Measurements from ENCODE around the gene TIGIT.
"Not testable (repeated sequence)": the region's sequence is repeated elsewhere in the genome, so short reads cannot be mapped to it uniquely, and the experiment has no call there.

TIGIT gene

GRCh38 chr3:114293838-114294535 is at the start of gene TIGIT:
Gene TIGIT, plus strand, starts transcription at chr3:114294028. Its CDS starts 34 bp downstream, at chr3:114294062.
- in situ Hi-C loops (cut with MboI; ENCODE audit: low sequenced_read_pairs): no loop called here

GRCh38 chr3:114252954-114253353 is 40.9 kb upstream of the TIGIT start:
- in situ Hi-C loops (cut with MboI; ENCODE audit: low sequenced_read_pairs): no loop called here

GRCh38 chr3:114253505-114253904 is 40.3 kb upstream of the TIGIT start:
- in situ Hi-C loops (cut with MboI; ENCODE audit: low sequenced_read_pairs): no loop called here

GRCh38 chr3:114259566-114259965 is 34.3 kb upstream of the TIGIT start:
- in situ Hi-C loops (cut with MboI; ENCODE audit: low sequenced_read_pairs): no loop called here

- in situ Hi-C loops (cut with MboI; ENCODE audit: low sequenced_read_pairs): no loop called here
Observed at GRCh38 chr3:114260152-114260551, 33.7 kb upstream of the TIGIT start.

GRCh38 chr3:114270019-114270418 is 23.8 kb upstream of the TIGIT start:
- in situ Hi-C loops (cut with MboI; ENCODE audit: low sequenced_read_pairs): no loop called here

DNA sequence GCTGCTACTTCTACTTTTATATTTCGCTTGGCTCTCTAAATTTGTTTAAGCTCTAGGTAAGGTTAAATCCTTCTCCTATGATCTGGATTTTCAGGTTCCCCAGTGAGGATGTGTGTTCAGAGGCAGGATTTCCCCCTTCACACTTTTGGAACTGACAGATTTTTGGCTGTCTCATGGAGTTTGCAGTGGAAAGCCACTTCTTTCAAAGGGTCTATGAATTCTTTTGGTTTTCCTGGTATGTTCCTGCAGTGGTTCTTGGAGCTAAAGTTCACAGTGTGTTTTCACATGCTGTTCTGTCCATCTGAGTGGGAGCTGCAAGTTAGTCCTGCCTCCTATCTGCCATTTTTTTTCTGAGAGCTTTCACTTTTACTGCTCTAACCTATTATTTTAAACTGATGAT is 21.6 kb upstream of the TIGIT start:
- in situ Hi-C loops (cut with MboI; ENCODE audit: low sequenced_read_pairs): no loop called here

DNA sequence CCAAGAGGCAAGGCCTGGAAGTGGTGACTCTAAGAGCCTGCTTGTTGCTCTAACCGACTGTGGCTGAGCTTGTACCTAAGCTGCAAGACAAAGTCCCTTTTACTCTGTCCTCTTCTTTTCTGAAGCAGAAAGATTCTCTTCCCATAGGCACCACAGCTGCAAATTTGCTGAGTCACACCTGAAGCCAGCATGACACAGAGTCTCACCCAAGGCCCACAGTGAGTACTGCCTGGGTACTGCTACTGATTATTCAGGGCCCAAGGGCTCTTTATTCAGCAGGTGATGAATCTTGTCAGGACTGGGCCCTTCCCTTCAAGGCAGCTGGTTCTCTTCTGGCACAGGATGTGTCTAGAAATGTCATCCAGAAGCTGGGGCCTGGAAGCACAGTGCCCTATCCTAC is 18.9 kb upstream of the TIGIT start:
- in situ Hi-C loops (cut with MboI; ENCODE audit: low sequenced_read_pairs): no loop called here

DNA sequence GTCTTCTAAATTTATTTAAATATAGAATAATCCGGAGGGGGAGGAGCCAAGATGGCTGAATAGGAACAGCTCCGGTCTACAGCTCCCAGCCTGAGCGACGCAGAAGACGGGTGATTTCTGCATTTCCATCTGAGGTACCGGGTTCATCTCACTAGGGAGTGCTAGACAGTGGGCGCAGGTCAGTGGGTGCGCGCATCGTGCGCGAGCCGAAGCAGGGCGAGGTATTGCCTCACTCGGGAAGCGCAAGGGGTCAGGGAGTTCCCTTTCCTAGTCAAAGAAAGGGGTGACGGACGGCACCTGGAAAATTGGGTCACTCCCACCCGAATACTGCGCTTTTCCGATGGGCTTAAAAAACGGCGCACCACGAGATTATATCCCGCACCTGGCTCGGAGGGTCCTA is 17.0 kb upstream of the TIGIT start:
- in situ Hi-C loops (cut with MboI; ENCODE audit: low sequenced_read_pairs): not testable (repeated sequence)

DNA sequence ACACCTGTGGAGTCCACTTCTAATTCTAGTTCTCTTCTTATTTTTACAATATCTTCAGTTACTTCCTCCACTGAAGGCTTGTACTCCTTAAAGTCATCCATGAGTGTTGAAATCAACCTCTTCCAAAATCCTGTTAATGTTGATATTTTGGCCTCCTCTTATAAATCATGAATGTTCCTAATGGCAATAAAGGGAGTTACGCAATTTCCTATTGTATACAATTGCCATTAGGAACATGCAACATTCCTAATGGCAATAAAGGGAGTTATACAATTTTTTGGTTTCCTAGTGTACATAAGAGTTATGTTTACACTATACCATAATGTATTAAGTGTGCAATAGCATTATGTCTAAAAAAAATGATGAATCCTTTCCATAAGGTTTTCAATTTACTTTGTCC is 9.2 kb upstream of the TIGIT start:
- in situ Hi-C loops (cut with MboI; ENCODE audit: low sequenced_read_pairs): no loop called here

DNA sequence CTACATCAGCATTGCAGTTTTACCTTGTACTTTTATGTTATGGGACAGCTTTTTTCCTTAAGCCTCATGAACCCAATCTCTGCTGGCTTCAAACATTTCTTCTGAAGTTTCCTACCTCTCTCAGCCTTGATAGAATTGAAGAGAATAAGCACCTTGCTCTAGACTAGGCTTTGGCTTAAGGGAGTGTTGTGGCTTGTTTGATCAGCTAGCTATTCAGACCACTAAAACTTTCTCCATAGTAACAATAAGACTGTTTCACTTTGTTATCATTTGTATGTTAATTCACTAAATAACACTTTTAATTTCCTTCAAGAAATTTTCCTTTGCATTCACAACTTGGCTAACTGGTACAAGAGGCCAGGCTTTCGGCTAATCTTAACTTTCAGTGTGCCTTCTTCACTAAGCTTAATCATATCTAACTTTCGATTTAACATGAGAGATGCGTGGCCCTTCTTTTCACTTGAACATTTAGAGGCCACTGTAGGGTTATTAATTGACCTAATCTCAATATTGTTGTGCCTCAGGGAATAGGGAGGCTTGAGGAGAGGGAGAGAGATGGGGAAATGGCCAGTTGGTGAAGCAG is 8.1 kb upstream of the TIGIT start:
- in situ Hi-C loops (cut with MboI; ENCODE audit: low sequenced_read_pairs): no loop called here

- in situ Hi-C loops (cut with MboI; ENCODE audit: low sequenced_read_pairs): no loop called here
Observed at GRCh38 chr3:114286266-114286665, 7.6 kb upstream of the TIGIT start.

- in situ Hi-C loops (cut with MboI; ENCODE audit: low sequenced_read_pairs): no loop called here
Observed at GRCh38 chr3:114290911-114291901, 2.6 kb upstream of the TIGIT start.

GRCh38 chr3:114294940-114295480 is 1.2 kb downstream of the TIGIT start:
- in situ Hi-C loops (cut with MboI; ENCODE audit: low sequenced_read_pairs): no loop called here

GRCh38 chr3:114295946-114296345 is 2.1 kb downstream of the TIGIT start:
- in situ Hi-C loops (cut with MboI; ENCODE audit: low sequenced_read_pairs): no loop called here

- in situ Hi-C loops (cut with MboI; ENCODE audit: low sequenced_read_pairs): no loop called here
Observed at GRCh38 chr3:114299421-114299820, 5.6 kb downstream of the TIGIT start.

DNA sequence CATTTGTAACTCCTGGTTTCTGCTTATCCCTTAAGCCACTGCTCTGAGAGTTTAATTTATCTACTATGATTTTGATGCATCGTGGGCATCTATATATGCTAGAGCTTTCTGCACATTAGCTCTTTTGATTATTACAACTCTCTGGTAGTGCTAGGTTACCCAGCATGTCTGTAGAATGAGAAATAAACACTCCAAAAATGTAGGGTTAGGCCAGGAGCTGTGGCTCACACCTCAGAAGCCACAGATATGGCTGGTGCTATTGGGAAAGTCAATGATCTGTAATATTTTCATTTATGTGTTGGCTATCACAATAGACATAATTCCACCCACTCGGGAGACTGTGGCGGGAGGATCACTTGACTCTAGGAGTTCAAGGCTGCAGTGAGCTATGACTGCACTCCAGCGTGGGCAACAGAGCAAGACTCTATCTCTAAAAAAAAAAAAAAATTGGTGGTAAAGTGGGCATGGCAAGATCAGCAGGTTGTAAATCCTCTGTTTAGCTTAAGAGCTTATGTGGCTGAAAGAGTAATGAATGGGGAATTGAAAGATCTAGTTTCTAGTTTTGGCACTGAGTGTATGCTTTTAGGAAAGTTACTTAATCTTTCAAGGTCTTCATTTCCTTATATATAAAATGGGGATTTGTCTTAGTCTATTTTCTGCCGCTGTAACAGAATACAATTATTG is 6.3 kb downstream of the TIGIT start:
- in situ Hi-C loops (cut with MboI; ENCODE audit: low sequenced_read_pairs): no loop called here

- in situ Hi-C loops (cut with MboI; ENCODE audit: low sequenced_read_pairs): no loop called here
Observed at GRCh38 chr3:114307222-114307830, 13.5 kb downstream of the TIGIT start.

DNA sequence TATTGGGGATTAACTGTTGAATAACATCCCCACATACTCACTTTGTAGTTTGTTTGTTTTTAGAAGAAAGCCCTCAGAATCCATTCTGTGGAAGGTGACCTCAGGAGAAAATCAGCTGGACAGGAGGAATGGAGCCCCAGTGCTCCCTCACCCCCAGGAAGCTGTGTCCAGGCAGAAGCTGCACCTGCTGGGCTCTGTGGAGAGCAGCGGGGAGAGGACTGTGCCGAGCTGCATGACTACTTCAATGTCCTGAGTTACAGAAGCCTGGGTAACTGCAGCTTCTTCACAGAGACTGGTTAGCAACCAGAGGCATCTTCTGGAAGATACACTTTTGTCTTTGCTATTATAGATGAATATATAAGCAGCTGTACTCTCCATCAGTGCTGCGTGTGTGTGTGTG is 14.0 kb downstream of the TIGIT start:
- in situ Hi-C loops (cut with MboI; ENCODE audit: low sequenced_read_pairs): no loop called here

- in situ Hi-C loops (cut with MboI; ENCODE audit: low sequenced_read_pairs): no loop called here
Observed at GRCh38 chr3:114308377-114308776, 14.5 kb downstream of the TIGIT start.

Data from HL-60/S4 treated with retinoic acid at 250 ng/mL for 4 days and 3 days (cell line).